Muscle layer of duodenum (tissue), 2 donors: ENCODE data around the gene MYPN.

Experiments
- H3K27ac ChIP-seq: one replicate; pipeline ENCODE4 v1.7.0; 2013; ENCODE audit warnings: mild to moderate bottlenecking, low read length
- H3K27me3 ChIP-seq: one replicate; pipeline ENCODE4 v1.7.0; 2013; ENCODE audit warnings: low read depth, mild to moderate bottlenecking, control low read depth, low read length
- H3K36me3 ChIP-seq, 2 donors: one replicate each; pipeline ENCODE4 v1.7.0; 2013; ENCODE audit warnings: low read length in 2 of 2, control low read depth in 1 of 2, mild to moderate bottlenecking in 1 of 2; ENCODE audit not compliant: insufficient read depth in 2 of 2, control insufficient read depth in 1 of 2
- H3K4me1 ChIP-seq, 2 donors: one replicate each; pipeline ENCODE4 v1.7.0; 2013; ENCODE audit warnings: low read length in 2 of 2, mild to moderate bottlenecking in 2 of 2, control low read depth in 1 of 2, moderate library complexity in 1 of 2; ENCODE audit not compliant: insufficient read depth in 2 of 2, control insufficient read depth in 1 of 2
- H3K4me3 ChIP-seq, 2 donors: one replicate each; pipeline ENCODE4 v1.7.0; 2013; ENCODE audit warnings: low read length in 2 of 2, low read depth in 1 of 2, mild to moderate bottlenecking in 1 of 2
- H3K9me3 ChIP-seq, 2 donors: one replicate each; pipeline ENCODE4 v1.7.0; 2013; ENCODE audit warnings: low read length in 2 of 2, control low read depth in 1 of 2, mild to moderate bottlenecking in 1 of 2; ENCODE audit not compliant: control insufficient read depth in 1 of 2
- donor health status: healthy.

The MYPN gene

DNA sequence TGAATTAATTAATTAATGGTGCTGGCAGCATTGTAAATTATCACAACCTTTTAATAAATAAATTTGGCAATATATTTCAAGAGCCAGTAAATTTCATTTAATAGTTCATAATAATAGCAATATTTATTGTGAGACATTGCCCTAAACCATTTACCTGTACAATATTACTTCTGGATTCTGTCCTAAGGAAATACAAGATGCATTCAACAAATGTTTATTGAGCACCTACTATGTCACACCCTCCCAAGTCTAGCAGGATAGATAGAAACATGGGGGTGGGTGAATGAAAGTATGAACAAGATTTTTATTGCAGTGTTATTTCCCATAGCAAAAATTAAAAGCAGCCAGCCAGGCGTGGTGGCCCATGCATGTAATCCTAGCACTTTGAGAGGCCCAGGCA lies 29.9 kb upstream of the MYPN start:
- Histone ChIP-seq H3K4me1 (peaks cover 3 to 4% of the 10 kb centered on the region in 2 donors), H3K27me3 (no peaks in the 10 kb centered on the region), H3K4me3 (no peak overlapping the region), H3K9me3 (no peaks in the 10 kb centered on the region), H3K27ac (no peak overlapping the region), H3K36me3 (peaks cover 0 to 6% of the 10 kb centered on the region in 2 donors)

- H3K36me3 ChIP-seq = no peaks in the 10 kb centered on the region
- H3K4me1 ChIP-seq = no peaks in the 10 kb centered on the region
- H3K4me3 ChIP-seq = no peak overlapping the region
- no peaks in the 10 kb centered on the region for H3K27me3 ChIP-seq
- no peak overlapping the region for H3K27ac ChIP-seq
- no peaks in the 10 kb centered on the region for H3K9me3 ChIP-seq
Observed at GRCh38 chr10:68080853-68081431, 28.3 kb upstream of the MYPN start.

DNA sequence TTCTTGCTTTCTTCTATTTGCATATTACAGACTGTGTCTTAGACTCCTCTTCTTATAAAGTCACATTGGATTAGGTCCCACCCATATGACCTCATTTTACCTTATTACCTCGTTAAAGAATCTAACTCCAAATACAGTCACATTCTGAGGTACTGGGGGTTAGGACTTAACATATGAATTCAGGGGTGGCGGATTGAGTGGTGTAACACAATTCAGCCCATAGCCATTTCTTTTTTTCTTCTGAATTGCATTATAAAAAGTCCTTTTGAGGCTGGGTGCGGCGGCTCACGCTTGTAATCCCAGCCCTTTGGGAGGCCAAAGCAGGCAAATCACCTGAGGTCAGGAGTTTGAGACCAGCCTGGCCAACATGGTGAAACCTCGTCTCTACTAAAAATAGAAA lies 27.4 kb upstream of the MYPN start:
- H3K36me3 ChIP-seq = no peaks in the 10 kb centered on the region
- no peaks in the 10 kb centered on the region for H3K9me3 ChIP-seq
- no peak overlapping the region for H3K27ac ChIP-seq
- no peak overlapping the region for H3K4me3 ChIP-seq
- no peaks in the 10 kb centered on the region for H3K4me1 ChIP-seq
- no peaks in the 10 kb centered on the region for H3K27me3 ChIP-seq

GRCh38 chr10:68082872-68083271 lies 26.4 kb upstream of the MYPN start:
- Histone ChIP-seq H3K27me3 (no peaks in the 10 kb centered on the region), H3K27ac (no peak overlapping the region), H3K36me3 (no peaks in the 10 kb centered on the region), H3K4me1 (no peaks in the 10 kb centered on the region), H3K4me3 (no peak overlapping the region), H3K9me3 (no peaks in the 10 kb centered on the region)

GRCh38 chr10:68083953-68084352 lies 25.3 kb upstream of the MYPN start:
- Histone ChIP-seq H3K4me3 (no peak overlapping the region), H3K27ac (no peak overlapping the region), H3K27me3 (no peaks in the 10 kb centered on the region), H3K9me3 (no peaks in the 10 kb centered on the region), H3K4me1 (no peaks in the 10 kb centered on the region), H3K36me3 (no peaks in the 10 kb centered on the region)

GRCh38 chr10:68084469-68084868 lies 24.8 kb upstream of the MYPN start:
- H3K9me3 ChIP-seq = no peaks in the 10 kb centered on the region
- H3K27ac ChIP-seq = no peak overlapping the region
- H3K36me3 ChIP-seq = no peaks in the 10 kb centered on the region
- no peaks in the 10 kb centered on the region for H3K4me1 ChIP-seq
- no peaks in the 10 kb centered on the region for H3K27me3 ChIP-seq
- H3K4me3 ChIP-seq = no peak overlapping the region

DNA sequence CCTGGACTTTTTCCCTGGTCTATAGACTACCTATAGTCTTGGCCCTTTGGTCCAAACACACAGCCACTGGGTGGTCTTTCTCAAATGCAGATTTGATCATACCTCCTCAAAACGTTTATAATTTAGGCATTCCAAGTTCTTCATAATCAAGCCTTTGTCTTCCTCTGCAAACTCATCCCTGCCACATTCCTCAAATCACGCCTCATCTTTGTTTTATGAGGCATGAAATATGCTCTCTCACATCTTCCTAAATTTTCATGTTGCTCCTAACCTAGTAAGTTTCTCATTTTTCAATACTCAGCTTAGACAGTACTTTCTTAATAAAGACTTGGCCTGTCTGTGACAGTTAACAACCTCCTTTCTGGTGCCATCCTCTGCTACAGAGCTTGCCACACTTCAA lies 23.3 kb upstream of the MYPN start:
- H3K4me1 ChIP-seq = no peaks in the 10 kb centered on the region
- no peak overlapping the region for H3K4me3 ChIP-seq
- no peaks in the 10 kb centered on the region for H3K27me3 ChIP-seq
- no peaks in the 10 kb centered on the region for H3K36me3 ChIP-seq
- no peak overlapping the region for H3K27ac ChIP-seq
- H3K9me3 ChIP-seq = no peaks in the 10 kb centered on the region

DNA sequence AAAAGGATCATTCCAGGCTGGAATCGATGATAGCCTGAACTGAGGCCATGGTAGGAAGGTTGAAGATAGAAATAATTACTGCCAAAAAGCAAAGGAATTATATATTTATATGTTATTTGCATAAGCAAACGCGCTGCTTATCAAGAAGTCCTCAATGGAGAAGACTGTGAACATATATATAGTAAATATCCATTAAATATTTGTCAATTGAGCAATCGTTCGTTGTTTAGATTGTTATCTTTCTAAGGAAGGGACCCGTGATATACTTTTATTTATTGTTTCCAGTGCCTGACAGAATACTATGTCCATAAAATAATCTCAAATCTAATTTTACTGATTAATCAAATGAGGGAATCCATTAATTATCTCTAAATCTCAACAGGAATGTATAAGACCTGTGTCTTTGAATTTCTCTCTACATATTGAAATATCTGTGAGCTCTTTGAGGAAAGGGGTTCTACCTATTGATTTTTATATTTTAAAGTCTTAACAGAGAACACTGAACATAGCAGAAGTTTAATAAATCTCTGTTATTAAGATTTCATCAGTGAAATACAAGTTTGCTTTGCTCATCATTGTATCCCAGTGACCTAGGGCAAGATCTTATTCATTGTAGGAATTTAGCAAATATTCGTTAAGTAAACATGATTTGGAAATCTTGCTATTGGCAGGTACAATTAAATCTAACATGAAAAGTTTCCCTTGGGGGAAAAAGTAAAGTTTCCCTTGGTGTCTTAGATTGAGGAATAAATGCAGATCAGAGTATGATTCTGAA lies 22.2 kb upstream of the MYPN start:
- Histone ChIP-seq H3K27ac (no peak overlapping the region), H3K9me3 (no peaks in the 10 kb centered on the region), H3K4me3 (no peak overlapping the region), H3K27me3 (no peaks in the 10 kb centered on the region), H3K4me1 (no peaks in the 10 kb centered on the region), H3K36me3 (no peaks in the 10 kb centered on the region)

GRCh38 chr10:68087685-68088401 lies 21.4 kb upstream of the MYPN start:
- Histone ChIP-seq H3K4me1 (no peaks in the 10 kb centered on the region), H3K4me3 (no peak overlapping the region), H3K36me3 (no peaks in the 10 kb centered on the region), H3K9me3 (no peaks in the 10 kb centered on the region), H3K27ac (no peak overlapping the region), H3K27me3 (no peaks in the 10 kb centered on the region)

GRCh38 chr10:68088740-68089139 lies 20.5 kb upstream of the MYPN start:
- Histone ChIP-seq H3K9me3 (no peaks in the 10 kb centered on the region), H3K4me1 (no peaks in the 10 kb centered on the region), H3K27ac (no peak overlapping the region), H3K27me3 (no peaks in the 10 kb centered on the region), H3K36me3 (no peaks in the 10 kb centered on the region), H3K4me3 (no peak overlapping the region)

DNA sequence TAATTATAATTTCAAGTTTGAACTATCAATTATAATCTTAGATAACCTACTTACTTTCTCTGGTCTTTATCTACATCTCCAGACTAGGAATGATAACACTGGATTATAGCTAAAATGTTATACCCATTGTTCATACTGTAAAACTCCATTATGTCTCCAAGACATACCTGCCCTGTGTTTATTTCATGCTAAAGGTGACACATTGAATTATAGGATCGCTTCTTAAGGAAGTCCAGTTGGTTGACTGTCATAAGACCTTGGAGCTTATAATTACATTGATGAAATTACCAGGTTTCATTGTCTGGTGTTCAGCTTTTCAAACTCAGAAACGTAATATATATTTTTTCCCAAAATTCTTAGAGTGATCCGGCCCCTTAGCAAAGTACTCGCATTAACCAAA lies 18.7 kb upstream of the MYPN start:
- no peaks in the 10 kb centered on the region for H3K4me1 ChIP-seq
- H3K27me3 ChIP-seq = no peaks in the 10 kb centered on the region
- H3K27ac ChIP-seq = no peak overlapping the region

More for the DNA sequence above, 18.7 kb upstream of the MYPN start:
- H3K9me3 ChIP-seq = no peaks in the 10 kb centered on the region
- H3K4me3 ChIP-seq = no peak overlapping the region
- H3K36me3 ChIP-seq = no peaks in the 10 kb centered on the region
